RWPE2 (cell line): ENCODE data around the gene AP2A1.
"Not testable (repeated sequence)": the region's sequence is repeated elsewhere in the genome, so short reads cannot be mapped to it uniquely, and the experiment has no call there.

Source experiments
- ATAC-seq: fragments of 200-7000 bp; cut with Tn5 transposase; 3 replicates; pipeline ENCODE4 v1.9.1; 2021; ENCODE audit warnings: low read depth
- DNase-seq: peaks from one replicate; pipeline ENCODE4 v3.0.0-alpha.2; 2020; ENCODE audit warnings: low spot score
- H3K27ac ChIP-seq: fragments of 450-650 bp; 2 replicates; pipeline ENCODE4 v1.5.1; 2017; ENCODE audit warnings: mild to moderate bottlenecking; ENCODE audit not compliant: poor library complexity, severe bottlenecking
- H3K27me3 ChIP-seq: fragments of 250-450 bp; sonication (Bioruptor Pico); 2 replicates; pipeline ENCODE4 v1.5.1; 2021; ENCODE audit warnings: mild to moderate bottlenecking, moderate library complexity; ENCODE audit not compliant: insufficient read depth, poor library complexity, severe bottlenecking
- H3K36me3 ChIP-seq: fragments of 250-450 bp; sonication (Bioruptor Pico); 2 replicates; pipeline ENCODE4 v1.5.1; 2020; ENCODE audit warnings: low read depth, mild to moderate bottlenecking, moderate library complexity
- H3K4me1 ChIP-seq: fragments of 250-450 bp; sonication (Bioruptor Pico); 2 replicates; pipeline ENCODE4 v1.5.1; 2021; ENCODE audit warnings: mild to moderate bottlenecking, moderate library complexity; ENCODE audit not compliant: insufficient read depth, poor library complexity, severe bottlenecking
- H3K4me3 ChIP-seq: fragments of 250-450 bp; sonication (Bioruptor Pico); 2 replicates; pipeline ENCODE4 v1.5.1; 2021; ENCODE audit warnings: mild to moderate bottlenecking, moderate library complexity; ENCODE audit not compliant: severe bottlenecking
- H3K9me3 ChIP-seq: fragments of 250-450 bp; sonication (Bioruptor Pico); 2 replicates; pipeline ENCODE4 v1.5.1; 2021; ENCODE audit warnings: mild to moderate bottlenecking, moderate library complexity; ENCODE audit not compliant: severe bottlenecking
- CTCF ChIP-seq: fragments of 450-650 bp; IDR thresholded peaks from one replicate; pipeline ENCODE4 v1.5.1; 2017; ENCODE audit warnings: mild to moderate bottlenecking, moderate library complexity; ENCODE audit not compliant: poor library complexity, severe bottlenecking

The AP2A1 gene

GRCh38 chr19:49766930-49767299 is at the start of gene AP2A1:
Gene AP2A1, plus strand, starts transcription at chr19:49767001. Its CDS starts 133 bp downstream, at chr19:49767134.
- Histone ChIP-seq H3K27ac (peak within 1 kb of the TSS; percentile 96), H3K9me3 (no peaks in the 10 kb centered on the region), H3K4me3 (peak within 1 kb of the TSS; percentile 63), H3K36me3 (peaks cover 4% of the 10 kb centered on the region; the same call in 1 of the 2 replicates), H3K27me3 (no peaks in the 10 kb centered on the region), H3K4me1 (peaks cover 11% of the 10 kb centered on the region)
- no peak for ATAC-seq
- DNase-seq = no peak
- TF ChIP-seq CTCF = no peak

DNA sequence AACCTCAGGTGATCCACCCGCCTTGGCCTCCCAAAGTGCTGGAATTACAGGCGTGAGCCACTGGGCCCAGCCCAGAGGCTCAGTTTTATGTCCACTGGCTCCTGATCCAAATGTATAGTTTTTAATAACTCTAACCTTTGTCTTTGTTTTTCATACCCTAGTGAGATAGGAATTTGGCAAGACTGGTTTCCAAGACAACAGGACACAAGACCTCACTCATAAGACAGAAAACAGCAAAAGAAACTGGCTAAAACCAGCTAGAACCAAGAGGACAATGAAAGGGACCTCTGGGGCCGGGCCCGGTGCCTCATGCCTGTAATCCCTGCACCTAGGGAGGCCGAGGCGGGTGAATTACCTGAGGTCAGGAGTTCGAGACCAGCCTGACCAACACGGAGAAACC is 48.3 kb upstream of the AP2A1 start:
- Histone ChIP-seq H3K36me3 (no peaks in the 10 kb centered on the region), H3K27me3 (no peaks in the 10 kb centered on the region), H3K9me3 (no peaks in the 10 kb centered on the region), H3K27ac (no peak overlapping the region), H3K4me3 (no peak overlapping the region), H3K4me1 (no peaks in the 10 kb centered on the region)
- ATAC-seq = no peak
- TF ChIP-seq CTCF = no peak
- no peak for DNase-seq

DNA sequence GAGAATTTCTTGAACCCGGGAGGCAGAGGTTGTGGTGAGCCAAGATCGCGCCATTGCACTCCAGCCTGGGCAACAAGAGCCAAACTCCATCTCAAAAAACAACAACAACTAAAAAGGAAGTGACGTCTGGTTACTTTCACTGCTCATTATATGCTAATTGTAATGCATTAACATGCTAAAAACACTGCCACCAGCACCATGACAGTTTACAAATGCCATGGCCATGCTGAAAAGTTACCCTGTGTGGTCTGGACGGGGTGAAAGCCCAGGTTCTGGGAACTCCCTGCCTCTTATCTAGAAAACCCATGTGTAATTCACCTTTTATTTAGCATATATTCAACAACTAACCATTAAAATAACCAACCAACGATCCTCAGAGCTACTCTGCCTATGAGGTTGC is 47.8 kb upstream of the AP2A1 start:
- ATAC-seq (no peak), DNase-seq (no peak)
- Histone ChIP-seq H3K4me3 (no peak overlapping the region), H3K27ac (no peak overlapping the region), H3K9me3 (no peaks in the 10 kb centered on the region), H3K27me3 (no peaks in the 10 kb centered on the region), H3K4me1 (no peaks in the 10 kb centered on the region), H3K36me3 (no peaks in the 10 kb centered on the region)
- TF ChIP-seq CTCF = no peak

GRCh38 chr19:49719420-49719819 is 47.4 kb upstream of the AP2A1 start:
- H3K4me3 ChIP-seq, H3K27ac ChIP-seq, DNase-seq, H3K36me3 ChIP-seq, H3K27me3 ChIP-seq, ATAC-seq, H3K4me1 ChIP-seq, H3K9me3 ChIP-seq: not testable (repeated sequence)

DNA sequence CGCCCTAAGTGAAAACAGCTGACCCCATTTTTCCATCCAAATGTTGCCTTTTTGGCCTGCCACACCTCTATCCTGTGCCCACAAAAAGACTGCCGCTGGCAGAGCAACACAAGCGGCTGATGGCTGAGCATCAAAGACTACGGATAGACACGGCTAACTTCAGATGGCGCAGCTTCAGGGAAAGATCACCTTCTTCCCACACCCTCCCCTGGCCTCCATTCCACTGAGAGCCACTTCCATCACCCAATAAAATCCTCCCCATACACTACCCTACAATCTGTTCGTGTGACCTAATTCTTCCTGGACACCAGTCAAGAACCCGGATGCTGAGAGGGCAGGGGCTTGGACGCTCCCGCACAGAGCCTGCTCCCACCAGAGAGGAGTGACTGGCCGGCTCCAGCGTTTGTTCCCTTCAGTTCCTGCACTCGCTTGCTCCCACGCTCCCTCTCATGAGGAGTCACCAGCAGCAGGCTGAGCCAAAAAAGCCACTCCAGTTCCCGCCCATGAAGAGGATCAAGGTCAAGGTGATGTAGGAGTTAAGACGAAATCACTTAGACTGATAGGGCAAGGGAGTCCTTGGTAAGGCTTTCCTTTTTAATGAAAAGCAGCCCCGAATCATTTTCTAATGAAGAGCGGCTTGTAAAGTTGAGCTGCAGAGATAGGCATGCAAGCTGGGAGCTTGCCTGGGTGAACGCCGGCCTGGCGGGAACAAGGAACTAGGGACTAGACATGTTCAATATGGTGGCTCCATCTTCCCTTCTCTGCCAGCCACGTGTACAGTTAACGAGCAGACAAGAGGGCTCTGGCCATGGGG is 39.4 kb upstream of the AP2A1 start:
- no peaks in the 10 kb centered on the region for H3K27me3 ChIP-seq
- TF ChIP-seq CTCF = no peak
- no peaks in the 10 kb centered on the region for H3K36me3 ChIP-seq
- H3K4me1 ChIP-seq = peaks cover 3% of the 10 kb centered on the region
- no peak overlapping the region for H3K27ac ChIP-seq
- ATAC-seq = no peak
- no peak overlapping the region for H3K4me3 ChIP-seq
- H3K9me3 ChIP-seq = no peaks in the 10 kb centered on the region
- DNase-seq = no peak
